D721Med (cell line): Measurements from ENCODE around the gene ZNF277.
"Not testable (repeated sequence)": the region's sequence is repeated elsewhere in the genome, so short reads cannot be mapped to it uniquely, and the experiment has no call there.

ENCODE experiments used
- DNase-seq: peaks from one replicate; pipeline ENCODE4 v3.0.0; 2011; ENCODE audit warnings: low spot score; ENCODE audit not compliant: insufficient read length
- FAIRE-seq: peaks from 2 replicates; lab custom pipeline; 2011; peaks lifted over from hg19 to GRCh38; lab: Jason Lieb, UNC
- CTCF ChIP-seq: IDR thresholded peaks from 2 replicates; pipeline ENCODE4 v1.5.1; 2012; ENCODE audit warnings: mild to moderate bottlenecking, control low read depth; ENCODE audit not compliant: insufficient read depth; ENCODE audit errors: missing control alignments

The ZNF277 gene

GRCh38 chr7:112298543-112299100 lies 92.1 kb downstream of the ZNF277 start:
- DNase-seq = no peak
- no peak for TF ChIP-seq CTCF
- no peak for FAIRE-seq

GRCh38 chr7:112300072-112300471 lies 93.6 kb downstream of the ZNF277 start:
- no peak for TF ChIP-seq CTCF
- FAIRE-seq (no peak), DNase-seq (no peak)

- no peak for DNase-seq
- FAIRE-seq = no peak
- TF ChIP-seq CTCF = no peak
These were observed 94.4 kb downstream of the ZNF277 start for GRCh38 chr7:112300831-112301407.

- DNase-seq = no peak
- TF ChIP-seq CTCF = no peak
- FAIRE-seq = no peak
These were observed 96.1 kb downstream of the ZNF277 start for GRCh38 chr7:112302566-112302965.

- FAIRE-seq = no peak
- TF ChIP-seq CTCF = no peak
- DNase-seq = no peak
These were observed 100.4 kb downstream of the ZNF277 start for GRCh38 chr7:112306903-112307302.

GRCh38 chr7:112307506-112307905 lies 101.0 kb downstream of the ZNF277 start:
- DNase-seq (no peak), FAIRE-seq (no peak)
- no peak for TF ChIP-seq CTCF

GRCh38 chr7:112308974-112309373 lies 102.5 kb downstream of the ZNF277 start:
- FAIRE-seq = no peak
- no peak for TF ChIP-seq CTCF
- no peak for DNase-seq

- not testable (repeated sequence) for FAIRE-seq, DNase-seq
These were observed 110.3 kb downstream of the ZNF277 start for GRCh38 chr7:112316803-112317202.
